KOPT-K1 (cell line): ENCODE data around the gene POLRMT.
"Not testable (repeated sequence)": the region's sequence is repeated elsewhere in the genome, so short reads cannot be mapped to it uniquely, and the experiment has no call there.

Source experiments
- H3K27ac ChIP-seq: fragments of 200-600 bp; sonication (generic); 2 replicates; pipeline ENCODE4 v1.5.1; 2016; ENCODE audit warnings: antibody characterized with exemption, mild to moderate bottlenecking, low read depth, low read length; ENCODE audit not compliant: poor library complexity, severe bottlenecking
- H3K36me3 ChIP-seq: fragments of 200-600 bp; sonication (generic); 2 replicates; pipeline ENCODE4 v1.5.1; 2017; ENCODE audit warnings: antibody characterized with exemption, mild to moderate bottlenecking, low read length, moderate library complexity; ENCODE audit not compliant: insufficient read depth
- H3K9me3 ChIP-seq: fragments of 200-600 bp; sonication (generic); 2 replicates; pipeline ENCODE4 v1.5.1; 2017; ENCODE audit warnings: antibody characterized with exemption, low read length, mild to moderate bottlenecking; ENCODE audit not compliant: insufficient read depth, poor library complexity, severe bottlenecking

The POLRMT gene

GRCh38 chr19:629515-629914 lies 3.8 kb downstream of the POLRMT start:
- H3K36me3 ChIP-seq = peaks cover 58% of the 10 kb centered on the region
- H3K27ac ChIP-seq = not testable (repeated sequence)

GRCh38 chr19:628168-628567 lies 5.2 kb downstream of the POLRMT start:
- Histone ChIP-seq H3K36me3 (peaks cover 71% of the 10 kb centered on the region), H3K27ac (no peak overlapping the region), H3K9me3 (no peaks in the 10 kb centered on the region)

More at GRCh38 chr19:629515-629914, 3.8 kb downstream of the POLRMT start:
- not testable (repeated sequence) for H3K9me3 ChIP-seq

- peaks cover 87% of the 10 kb centered on the region for H3K36me3 ChIP-seq
- H3K27ac ChIP-seq, H3K9me3 ChIP-seq: not testable (repeated sequence)
Observed at GRCh38 chr19:626566-626965, 6.8 kb downstream of the POLRMT start.

- H3K9me3 ChIP-seq = no peaks in the 10 kb centered on the region
- no peak overlapping the region for H3K27ac ChIP-seq
- H3K36me3 ChIP-seq = peaks cover 86% of the 10 kb centered on the region
Observed at GRCh38 chr19:625257-625656, 8.1 kb downstream of the POLRMT start.

- no peak overlapping the region for H3K27ac ChIP-seq
- no peaks in the 10 kb centered on the region for H3K9me3 ChIP-seq
- H3K36me3 ChIP-seq = peaks cover 87% of the 10 kb centered on the region
Observed at GRCh38 chr19:624433-625109, 8.8 kb downstream of the POLRMT start.

- peaks cover 88% of the 10 kb centered on the region for H3K36me3 ChIP-seq
- H3K27ac ChIP-seq = no peak overlapping the region
- no peaks in the 10 kb centered on the region for H3K9me3 ChIP-seq
Observed at GRCh38 chr19:623974-624373, 9.4 kb downstream of the POLRMT start.

- H3K9me3 ChIP-seq = no peaks in the 10 kb centered on the region
- H3K36me3 ChIP-seq = peaks cover 88% of the 10 kb centered on the region
- no peak overlapping the region for H3K27ac ChIP-seq
Observed at GRCh38 chr19:623175-623916, 10.0 kb downstream of the POLRMT start.

GRCh38 chr19:622666-623065 lies 10.7 kb downstream of the POLRMT start:
- Histone ChIP-seq H3K9me3 (no peaks in the 10 kb centered on the region), H3K27ac (no peak overlapping the region), H3K36me3 (peaks cover 87% of the 10 kb centered on the region)

- no peak overlapping the region for H3K27ac ChIP-seq
- peaks cover 78% of the 10 kb centered on the region for H3K36me3 ChIP-seq
Observed at GRCh38 chr19:621819-622218, 11.5 kb downstream of the POLRMT start.

GRCh38 chr19:621191-621590 lies 12.1 kb downstream of the POLRMT start:
- H3K36me3 ChIP-seq = peaks cover 78% of the 10 kb centered on the region
- H3K27ac ChIP-seq, H3K9me3 ChIP-seq: not testable (repeated sequence)

More at GRCh38 chr19:621819-622218, 11.5 kb downstream of the POLRMT start:
- no peaks in the 10 kb centered on the region for H3K9me3 ChIP-seq

GRCh38 chr19:620166-620862 lies 13.0 kb downstream of the POLRMT start:
- Histone ChIP-seq H3K36me3 (peaks cover 73% of the 10 kb centered on the region), H3K27ac (no peak overlapping the region), H3K9me3 (no peaks in the 10 kb centered on the region)

GRCh38 chr19:619286-620002 lies 13.9 kb downstream of the POLRMT start:
- no peak overlapping the region for H3K27ac ChIP-seq
- H3K9me3 ChIP-seq = no peaks in the 10 kb centered on the region
- H3K36me3 ChIP-seq = peaks cover 72% of the 10 kb centered on the region

- no peaks in the 10 kb centered on the region for H3K9me3 ChIP-seq
- H3K27ac ChIP-seq = no peak overlapping the region
- H3K36me3 ChIP-seq = peaks cover 71% of the 10 kb centered on the region
Observed at GRCh38 chr19:618674-619285, 14.6 kb downstream of the POLRMT start.

- H3K36me3 ChIP-seq = peaks cover 65% of the 10 kb centered on the region
- H3K27ac ChIP-seq = no peak overlapping the region
- no peaks in the 10 kb centered on the region for H3K9me3 ChIP-seq
Observed at GRCh38 chr19:618247-618619, 15.1 kb downstream of the POLRMT start.
